Fibroblast of mammary gland (primary cell): ENCODE measurements around the gene GNAQ.
A peak's percentile ranks its signal among the peaks of the same experiment; 100 is the strongest.
"Not testable (repeated sequence)": the region's sequence is repeated elsewhere in the genome, so short reads cannot be mapped to it uniquely, and the experiment has no call there.

Experiments used
- DNase-seq: peaks from one replicate; pipeline ENCODE4 v3.0.0-alpha.2; 2010; ENCODE audit warnings: low read depth
- H3K4me3 ChIP-seq: 2 replicates; pipeline ENCODE4 v1.5.1; 2011; ENCODE audit warnings: low read depth, mild to moderate bottlenecking, low read length, moderate library complexity; ENCODE audit not compliant: control insufficient read depth
- TF ChIP-seq, protein P1 (sequence below): conservative IDR thresholded peaks from 2 replicates; pipeline ENCODE4 v1.5.1; 2011; ENCODE audit warnings: low read depth, low read length, inconsistent platforms; ENCODE audit not compliant: control insufficient read depth, insufficient read depth

GNAQ gene

DNA sequence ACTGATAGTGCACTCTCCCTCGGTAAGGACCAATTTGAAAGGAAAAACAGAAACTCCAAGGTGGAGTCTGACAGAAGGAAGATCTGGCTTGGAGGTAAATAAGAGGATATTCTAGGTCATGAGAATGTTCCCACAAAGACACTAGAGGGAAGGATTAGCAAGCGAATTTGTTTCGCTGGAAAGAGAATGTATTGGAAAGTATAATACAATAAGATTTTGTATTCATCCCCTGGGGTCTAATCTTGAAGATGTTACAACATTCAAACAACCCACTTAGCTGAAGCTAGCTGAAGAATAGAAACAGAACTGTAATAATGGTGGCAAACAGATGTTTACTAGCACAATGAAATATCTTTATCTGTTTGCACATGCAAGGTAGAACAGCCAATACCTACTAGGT, 158.7 kb downstream of the GNAQ start:
- TF ChIP-seq, protein P1, sequence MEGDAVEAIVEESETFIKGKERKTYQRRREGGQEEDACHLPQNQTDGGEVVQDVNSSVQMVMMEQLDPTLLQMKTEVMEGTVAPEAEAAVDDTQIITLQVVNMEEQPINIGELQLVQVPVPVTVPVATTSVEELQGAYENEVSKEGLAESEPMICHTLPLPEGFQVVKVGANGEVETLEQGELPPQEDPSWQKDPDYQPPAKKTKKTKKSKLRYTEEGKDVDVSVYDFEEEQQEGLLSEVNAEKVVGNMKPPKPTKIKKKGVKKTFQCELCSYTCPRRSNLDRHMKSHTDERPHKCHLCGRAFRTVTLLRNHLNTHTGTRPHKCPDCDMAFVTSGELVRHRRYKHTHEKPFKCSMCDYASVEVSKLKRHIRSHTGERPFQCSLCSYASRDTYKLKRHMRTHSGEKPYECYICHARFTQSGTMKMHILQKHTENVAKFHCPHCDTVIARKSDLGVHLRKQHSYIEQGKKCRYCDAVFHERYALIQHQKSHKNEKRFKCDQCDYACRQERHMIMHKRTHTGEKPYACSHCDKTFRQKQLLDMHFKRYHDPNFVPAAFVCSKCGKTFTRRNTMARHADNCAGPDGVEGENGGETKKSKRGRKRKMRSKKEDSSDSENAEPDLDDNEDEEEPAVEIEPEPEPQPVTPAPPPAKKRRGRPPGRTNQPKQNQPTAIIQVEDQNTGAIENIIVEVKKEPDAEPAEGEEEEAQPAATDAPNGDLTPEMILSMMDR: no peak

DNA sequence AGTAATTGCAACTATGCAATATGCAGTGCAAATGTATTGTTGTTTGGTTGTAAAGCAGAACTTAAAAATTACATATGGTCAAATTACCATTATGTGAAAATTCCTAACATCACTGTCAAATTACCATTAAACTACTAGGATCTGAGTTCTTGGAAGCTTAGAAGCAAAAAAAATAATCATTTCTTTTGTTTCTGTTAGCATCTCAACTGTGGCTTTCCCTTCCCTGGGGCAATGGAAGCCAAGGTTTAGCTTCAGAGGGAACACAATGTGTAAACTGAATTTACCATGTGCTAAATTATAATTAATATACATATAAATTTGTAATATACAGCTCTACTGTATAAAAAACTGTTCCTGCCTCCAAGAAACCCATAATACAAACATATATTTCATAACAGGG, 159.4 kb downstream of the GNAQ start:
- DNase-seq: no peak
- TF ChIP-seq, protein P1: no peak
- H3K4me3 ChIP-seq: no peak overlapping the region

More for the DNA sequence above, 158.7 kb downstream of the GNAQ start:
- DNase-seq: no peak
- H3K4me3 ChIP-seq: no peak overlapping the region

DNA sequence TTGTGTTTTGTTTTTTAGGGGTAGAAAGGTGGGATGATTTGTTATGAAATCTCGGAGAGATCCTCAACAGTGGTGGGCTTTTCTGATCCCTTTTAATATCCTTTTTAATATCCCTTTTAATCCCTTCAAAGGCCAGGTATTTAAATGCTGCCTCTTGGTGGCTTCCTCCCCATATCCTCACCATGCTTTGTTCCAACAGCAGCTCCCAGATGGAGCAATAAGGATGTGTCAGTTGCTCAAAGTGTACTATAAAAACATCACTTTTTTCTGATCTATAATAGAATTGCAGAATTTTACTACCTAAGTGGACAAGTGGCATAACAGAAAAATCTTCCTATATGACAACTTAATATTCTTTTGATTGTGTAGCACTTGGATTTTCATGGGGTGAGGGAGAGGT, 160.1 kb downstream of the GNAQ start:
- no peak for DNase-seq
- TF ChIP-seq, protein P1: no peak
- H3K4me3 ChIP-seq: no peak overlapping the region

DNA sequence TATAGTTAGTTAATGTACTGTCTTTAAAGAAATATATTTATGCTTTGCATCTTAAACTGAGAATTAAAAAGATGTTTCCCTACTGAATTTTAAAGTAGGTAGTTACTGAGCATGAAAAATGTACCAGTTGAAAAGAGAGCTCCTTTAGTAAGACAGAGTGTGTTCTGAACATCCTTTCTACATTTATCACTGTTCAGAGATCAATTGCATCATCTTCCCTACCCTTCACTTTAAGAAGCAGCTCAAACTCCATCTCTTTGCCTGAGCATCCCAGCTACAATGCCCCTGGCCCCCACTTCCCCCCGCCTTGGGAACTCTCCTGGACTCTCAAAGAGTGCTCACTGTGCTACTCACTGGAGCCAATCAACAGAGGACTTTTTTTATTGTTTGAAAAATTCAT, 164.7 kb downstream of the GNAQ start:
- no peak for DNase-seq
- TF ChIP-seq, protein P1: no peak
- no peak overlapping the region for H3K4me3 ChIP-seq

DNA sequence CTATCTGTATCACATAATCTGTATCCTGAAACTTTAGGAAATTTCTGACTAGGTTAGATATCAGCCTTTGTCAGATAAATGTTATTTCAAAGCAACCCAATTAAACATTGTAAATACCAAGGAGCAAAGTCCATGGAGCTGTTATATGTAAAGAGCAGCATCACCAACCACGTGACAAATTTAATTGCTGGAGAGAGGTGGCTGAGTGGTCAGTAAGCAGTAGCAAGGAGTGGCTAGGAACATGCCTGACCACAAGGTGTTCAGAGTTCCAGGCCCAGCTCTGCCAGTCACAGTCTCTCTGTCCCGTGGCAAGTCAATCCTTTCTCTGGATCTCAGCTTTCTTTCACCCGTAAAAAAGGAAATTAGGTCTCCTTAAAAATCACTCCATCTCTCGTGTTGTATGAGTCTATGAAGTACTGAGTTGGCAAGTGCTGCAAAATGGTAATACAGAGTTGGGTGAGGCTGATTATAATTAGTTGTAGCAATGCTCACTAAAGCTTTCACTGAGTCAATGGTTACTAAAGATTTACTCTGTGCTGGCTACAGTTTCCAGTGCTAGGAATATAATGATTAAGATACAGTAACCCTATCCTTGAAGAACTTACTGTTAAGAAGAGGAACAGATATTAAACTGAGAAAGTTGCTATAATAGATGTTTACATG, 166.1 kb downstream of the GNAQ start:
- TF ChIP-seq, protein P1: no peak
- DNase-seq: no peak
- no peak overlapping the region for H3K4me3 ChIP-seq

DNA sequence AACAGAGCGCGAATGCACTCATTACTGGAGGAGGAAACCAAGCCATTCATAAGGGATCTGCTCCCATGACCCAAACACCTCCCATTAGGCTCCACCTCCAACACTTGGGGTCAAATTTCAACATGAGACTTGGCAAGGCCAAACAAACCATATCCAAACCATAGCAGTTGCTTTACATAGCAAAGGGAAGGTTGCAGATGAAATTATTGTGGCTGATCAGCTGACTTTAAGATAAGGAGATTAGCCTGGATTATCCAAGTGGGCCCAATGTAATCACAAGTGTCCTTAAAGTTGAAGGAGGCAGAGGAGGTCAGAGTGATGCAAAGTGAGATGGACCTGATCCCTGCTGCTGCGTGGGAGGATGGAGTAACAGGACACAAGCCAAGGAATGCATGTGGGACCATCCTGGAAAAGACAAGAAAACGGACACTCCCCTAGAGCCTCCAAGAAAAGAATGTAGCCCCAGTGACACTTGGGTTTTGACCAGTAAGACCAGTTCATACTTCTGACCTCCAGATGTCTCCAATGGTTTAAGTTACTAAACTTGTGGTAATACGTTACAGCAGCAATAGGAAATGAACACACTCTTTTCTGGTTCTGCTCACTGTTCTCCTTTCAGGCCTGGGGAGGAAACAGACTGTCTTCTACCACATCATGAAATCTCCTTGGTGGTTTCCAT, 167.3 kb downstream of the GNAQ start:
- peak; percentile 80 for DNase-seq
- TF ChIP-seq, protein P1: peak; percentile 26

DNA sequence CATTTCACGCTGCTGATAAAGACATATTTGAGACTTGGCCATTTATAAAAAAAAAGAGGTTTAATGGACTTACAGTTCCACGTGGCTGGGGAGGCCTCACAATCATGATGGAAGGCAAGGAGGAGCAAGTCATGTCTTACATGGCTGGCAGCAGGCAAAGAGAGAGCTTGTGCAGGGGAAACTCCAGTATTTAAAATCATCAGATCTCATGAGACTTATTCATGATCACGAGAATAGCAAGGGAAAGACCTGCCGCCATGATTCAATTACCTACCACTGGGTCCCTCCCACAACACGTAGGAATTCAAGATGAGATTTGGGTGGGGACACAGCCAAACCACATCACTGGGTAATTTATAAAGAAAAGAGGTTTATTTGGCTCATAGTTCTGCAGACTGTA, 168.0 kb downstream of the GNAQ start:
- not testable (repeated sequence) for DNase-seq, H3K4me3 ChIP-seq

More for the DNA sequence above, 167.3 kb downstream of the GNAQ start:
- H3K4me3 ChIP-seq: no peak overlapping the region

DNA sequence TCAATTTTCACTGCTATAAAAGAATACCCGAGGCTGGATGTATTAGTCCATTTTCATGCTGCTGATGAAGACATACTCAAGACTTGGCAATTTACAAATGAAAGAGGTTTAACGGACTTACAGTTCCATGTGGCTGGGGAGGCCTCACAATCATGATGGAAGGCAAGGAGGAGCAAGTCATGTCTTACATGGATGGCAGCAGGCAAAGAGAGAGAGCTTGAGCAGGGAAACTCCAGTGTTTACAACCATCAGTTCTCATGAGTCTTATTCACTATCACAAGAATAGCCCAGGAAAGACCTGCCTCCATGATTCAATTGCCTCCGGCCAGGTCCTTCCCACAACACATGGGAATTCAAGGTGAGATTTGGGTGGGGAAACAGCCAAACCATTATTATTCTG, 170.7 kb downstream of the GNAQ start:
- DNase-seq, H3K4me3 ChIP-seq: not testable (repeated sequence)
